Measurements from ENCODE around the gene CTIF.

GRCh38 chr18:48827291-48828193 is 288.7 kb downstream of the CTIF start:
- no peak for TF ChIP-seq MAX (IDR thresholded peaks at IDR 0.05)
- no peak for TF ChIP-seq EP300 (IDR thresholded peaks at IDR 0.05; ENCODE audit: borderline replicate concordance)
- TF ChIP-seq RAD21 (IDR thresholded peaks at IDR 0.05; ENCODE audit: low read depth), result no peak
